ENCODE data around the gene MYT1. TPM values are rescaled to one million over a fixed set of nuclear protein-coding genes. Genes with fewer than 3 reads are reported as not detected.

MYT1 gene
- total RNA-seq, 1 experiment from 2014 or later, result 7.1 TPM

DNA sequence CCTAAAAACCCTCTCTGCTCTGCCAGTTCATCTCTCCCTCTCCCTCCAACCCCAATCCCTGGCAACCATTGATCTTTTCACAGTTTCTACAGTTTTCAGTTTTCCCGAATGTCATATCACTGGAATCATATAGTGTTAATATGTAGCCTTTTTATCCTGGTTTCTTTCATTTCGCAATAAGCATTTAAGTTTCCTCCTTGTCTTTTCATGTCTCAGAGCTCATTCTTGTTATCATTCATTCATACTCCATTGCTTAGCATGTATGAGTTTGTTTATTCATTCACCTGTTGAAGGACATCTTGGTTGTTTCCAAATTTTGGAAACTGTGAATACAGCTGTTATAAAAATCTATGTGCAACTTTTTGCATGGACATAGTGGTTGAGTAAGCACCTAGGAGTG lies 85.8 kb downstream of the MYT1 start:
- ChIA-PET CTCF (no interaction called here), POLR2A (no interaction called here), RAD21 (ENCODE audit: low non-redundant PET in 1 of 2, low total read pairs in 2 of 2, uncharacterized antibody in 2 of 2, unreplicated experiment in 2 of 2) (no interaction called here)
- Histone ChIP-seq H3K27ac (ENCODE audit: low read depth, low read length) (no peak overlapping the region), H3K9ac (ENCODE audit: low read length) (no peak overlapping the region), H3K36me3 (ENCODE audit: control insufficient read depth in 1 of 2, insufficient read depth in 2 of 2, low read length in 2 of 2) (no peaks in the 10 kb centered on the region), H3K4me3 (replicated peaks in 1 of 2; ENCODE audit: low read depth in 1 of 2, low read length in 2 of 2) (no peak overlapping the region), H3K9me2 (ENCODE audit: insufficient read depth) (no peaks in the 10 kb centered on the region), H4K20me1 (ENCODE audit: insufficient read depth) (no peaks in the 10 kb centered on the region), H3K4me1 (ENCODE audit: control insufficient read depth in 1 of 2, insufficient read depth in 2 of 2, low read length in 2 of 2) (peaks cover 0 to 5% of the 10 kb centered on the region in 2 experiments; a peak in 2 of 4 replicates), H3K9me3 (ENCODE audit: control insufficient read depth in 1 of 2, insufficient read depth in 1 of 2, low read depth in 1 of 2, low read length in 2 of 2) (no peaks in the 10 kb centered on the region), H3K27me3 (ENCODE audit: insufficient read depth, low read length) (peaks cover 18% of the 10 kb centered on the region; the same call in 1 of the 2 replicates), H2AFZ (ENCODE audit: low read depth, low read length, poor library complexity, severe bottlenecking) (no peak overlapping the region), H3K4me2 (ENCODE audit: low read length) (no peak overlapping the region), H3K79me2 (ENCODE audit: insufficient read depth, low read length) (no peaks in the 10 kb centered on the region)
- intact Hi-C loops (cut with micrococcal nuclease), result no loop called here
- ATAC-seq, result no peak
- no TSS peak for BruUV-seq (replicated peaks)
- no peak for DNase-seq (ENCODE audit: low read depth, low spot score)
- no peak for TF ChIP-seq POLR2A (IDR thresholded peaks at IDR 0.05; ENCODE audit: borderline replicate concordance, extremely low read depth, insufficient read depth, insufficient read length)
- no peak for TF ChIP-seq ELF1 (IDR thresholded peaks at IDR 0.05; ENCODE audit: borderline replicate concordance, low read depth)
- no peak for TF ChIP-seq EGR1 (IDR thresholded peaks at IDR 0.05; ENCODE audit: low read depth)
- TF ChIP-seq, protein P1, sequence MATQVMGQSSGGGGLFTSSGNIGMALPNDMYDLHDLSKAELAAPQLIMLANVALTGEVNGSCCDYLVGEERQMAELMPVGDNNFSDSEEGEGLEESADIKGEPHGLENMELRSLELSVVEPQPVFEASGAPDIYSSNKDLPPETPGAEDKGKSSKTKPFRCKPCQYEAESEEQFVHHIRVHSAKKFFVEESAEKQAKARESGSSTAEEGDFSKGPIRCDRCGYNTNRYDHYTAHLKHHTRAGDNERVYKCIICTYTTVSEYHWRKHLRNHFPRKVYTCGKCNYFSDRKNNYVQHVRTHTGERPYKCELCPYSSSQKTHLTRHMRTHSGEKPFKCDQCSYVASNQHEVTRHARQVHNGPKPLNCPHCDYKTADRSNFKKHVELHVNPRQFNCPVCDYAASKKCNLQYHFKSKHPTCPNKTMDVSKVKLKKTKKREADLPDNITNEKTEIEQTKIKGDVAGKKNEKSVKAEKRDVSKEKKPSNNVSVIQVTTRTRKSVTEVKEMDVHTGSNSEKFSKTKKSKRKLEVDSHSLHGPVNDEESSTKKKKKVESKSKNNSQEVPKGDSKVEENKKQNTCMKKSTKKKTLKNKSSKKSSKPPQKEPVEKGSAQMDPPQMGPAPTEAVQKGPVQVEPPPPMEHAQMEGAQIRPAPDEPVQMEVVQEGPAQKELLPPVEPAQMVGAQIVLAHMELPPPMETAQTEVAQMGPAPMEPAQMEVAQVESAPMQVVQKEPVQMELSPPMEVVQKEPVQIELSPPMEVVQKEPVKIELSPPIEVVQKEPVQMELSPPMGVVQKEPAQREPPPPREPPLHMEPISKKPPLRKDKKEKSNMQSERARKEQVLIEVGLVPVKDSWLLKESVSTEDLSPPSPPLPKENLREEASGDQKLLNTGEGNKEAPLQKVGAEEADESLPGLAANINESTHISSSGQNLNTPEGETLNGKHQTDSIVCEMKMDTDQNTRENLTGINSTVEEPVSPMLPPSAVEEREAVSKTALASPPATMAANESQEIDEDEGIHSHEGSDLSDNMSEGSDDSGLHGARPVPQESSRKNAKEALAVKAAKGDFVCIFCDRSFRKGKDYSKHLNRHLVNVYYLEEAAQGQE (IDR thresholded peaks at IDR 0.05; ENCODE audit: low read depth), result no peak
- TF ChIP-seq FOSL1 (IDR thresholded peaks at IDR 0.05; ENCODE audit: low read depth), result no peak
- no peak for TF ChIP-seq SRF (IDR thresholded peaks at IDR 0.05; ENCODE audit: low read depth)
- TF ChIP-seq, protein P2, sequence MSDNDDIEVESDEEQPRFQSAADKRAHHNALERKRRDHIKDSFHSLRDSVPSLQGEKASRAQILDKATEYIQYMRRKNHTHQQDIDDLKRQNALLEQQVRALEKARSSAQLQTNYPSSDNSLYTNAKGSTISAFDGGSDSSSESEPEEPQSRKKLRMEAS (IDR thresholded peaks at IDR 0.05), result no peak
- no peak for TF ChIP-seq RAD21 (IDR thresholded peaks at IDR 0.05; ENCODE audit: low read depth)
- TF ChIP-seq YY1 (IDR thresholded peaks at IDR 0.05; ENCODE audit: extremely low read depth, insufficient replicate concordance, low read depth, low read length), result no peak
- TF ChIP-seq TCF7L2 (IDR thresholded peaks at IDR 0.05; ENCODE audit: borderline replicate concordance, extremely low read depth, insufficient read depth, insufficient read length), result no peak

Measured in HCT116 (cell line).